HepG2 (cell line): ENCODE data around the gene ZSWIM7. TPM values are rescaled to one million over a fixed set of nuclear protein-coding genes. Genes with fewer than 3 reads are reported as not detected.

Experiments
- ATAC-seq: fragments of 200-7000 bp; cut with Tn5 transposase; 3 replicates; pipeline ENCODE4 v1.9.1; 2020; ENCODE audit warnings: mild to moderate bottlenecking, moderate library complexity
- BruUV-seq: library from RNA; stranded (reverse); fragments of 400-500 nt; replicated peaks from 2 replicates; lab custom pipeline; 2021; lab: Mats Ljungman, UMichigan
- CTCF ChIA-PET: fragments of 300-600 bp; formaldehyde crosslinking; extraction: SDS; loops from one replicate; lab custom pipeline; 2021; ENCODE audit warnings: low total read pairs, inconsistent platforms, low intra/inter-chr PET ratio; lab: Yijun Ruan, JAX
- POLR2A ChIA-PET: fragments of 350-600 bp; sonication (Branson Sonifier 250); formaldehyde crosslinking; loops from one replicate; lab custom pipeline; 2020; ENCODE audit warnings: antibody characterized with exemption, inconsistent platforms; lab: Yijun Ruan, JAX
- DNase-seq: peaks from one replicate; pipeline ENCODE4 v3.0.0-alpha.2; 2015; ENCODE audit warnings: low spot score
- FAIRE-seq: peaks from 3 replicates; lab custom pipeline; 2011; peaks lifted over from hg19 to GRCh38; lab: Jason Lieb, UNC
- H2AFZ ChIP-seq: one replicate; pipeline ENCODE4 v1.6.1; 2011; ENCODE audit warnings: low read length, inconsistent platforms
- H3K27ac ChIP-seq: fragments of 300-600 bp; 3 replicates; pipeline ENCODE4 v1.8.0; 2011; ENCODE audit warnings: mixed run types, mild to moderate bottlenecking, mixed read lengths, low read length, inconsistent platforms; ENCODE audit not compliant: insufficient read depth; ENCODE audit errors: extremely low read length
- H3K27me3 ChIP-seq, 2 experiments: fragments of 200-600 bp in 1 of 2; 2 replicates in 1 of 2; 3 replicates in 1 of 2; pipeline versions ENCODE4 v1.6.0 to v1.8.0; 2011; ENCODE audit warnings: low read length in 2 of 2, mild to moderate bottlenecking in 2 of 2, moderate library complexity in 2 of 2, inconsistent platforms in 1 of 2; ENCODE audit not compliant: insufficient read depth in 2 of 2, control insufficient read depth in 1 of 2
- H3K36me3 ChIP-seq, 2 experiments: fragments of 200-600 bp in 1 of 2; replicated peaks in 1 of 2; 2 replicates in 1 of 2; 3 replicates in 1 of 2; pipeline versions ENCODE4 v1.5.1 to v1.8.0; 2011; ENCODE audit warnings: low read length in 2 of 2, inconsistent platforms in 1 of 2; ENCODE audit not compliant: insufficient read depth in 2 of 2, control insufficient read depth in 1 of 2
- H3K4me1 ChIP-seq: 2 replicates; pipeline ENCODE4 v1.5.1; 2012; ENCODE audit warnings: low read length, inconsistent platforms; ENCODE audit not compliant: insufficient read depth
- H3K4me2 ChIP-seq: 2 replicates; pipeline ENCODE4 v1.6.0; 2011; ENCODE audit warnings: low read depth, low read length, inconsistent platforms
- H3K4me3 ChIP-seq, 3 experiments: fragments of 200-600 bp in 1 of 3; sonication (generic), shearing (Covaris generic) in 1 of 3; replicated peaks in 1 of 3; 2 replicates each; pipeline ENCODE4 v1.5.1; 2011 to 2016; ENCODE audit warnings: low read length in 3 of 3, inconsistent platforms in 2 of 3, low read depth in 2 of 3, mild to moderate bottlenecking in 2 of 3, control low read depth in 1 of 3, mixed read lengths in 1 of 3; ENCODE audit not compliant: insufficient read depth in 1 of 3
- H3K79me2 ChIP-seq: one replicate; pipeline ENCODE4 v1.6.1; 2011; ENCODE audit warnings: low read length, inconsistent platforms; ENCODE audit not compliant: insufficient read depth
- H3K9ac ChIP-seq: 2 replicates; pipeline ENCODE4 v1.6.0; 2011; ENCODE audit warnings: mild to moderate bottlenecking, low read depth, low read length, inconsistent platforms; ENCODE audit not compliant: insufficient read depth
- H3K9me3 ChIP-seq: 2 replicates; pipeline ENCODE4 v1.5.1; 2012; ENCODE audit warnings: mild to moderate bottlenecking, low read length
- H4K20me1 ChIP-seq: 2 replicates; pipeline ENCODE4 v1.6.0; 2011; ENCODE audit warnings: inconsistent platforms, mild to moderate bottlenecking, low read length, moderate library complexity; ENCODE audit not compliant: insufficient read depth
- KMT2B ChIP-seq: IDR thresholded peaks from 2 replicates; pipeline ENCODE4 v1.6.1; 2016; ENCODE audit warnings: missing genetic modification reagents, missing compliant biosample characterization
- SATB2 ChIP-seq: sonication (generic); formaldehyde crosslinking; IDR thresholded peaks from 2 replicates; pipeline ENCODE4 v1.5.0; 2020; ENCODE audit warnings: missing genetic modification reagents
- SRY ChIP-seq: sonication (generic); formaldehyde crosslinking; IDR thresholded peaks from 2 replicates; pipeline ENCODE4 v1.8.0; 2022; ENCODE audit warnings: mild to moderate bottlenecking, missing genetic modification reagents
- ZBTB38 ChIP-seq: sonication (generic); formaldehyde crosslinking; IDR thresholded peaks from 2 replicates; pipeline ENCODE4 v1.5.1; 2020; ENCODE audit warnings: mild to moderate bottlenecking, missing genetic modification reagents
- ZNF20 ChIP-seq: sonication (generic); formaldehyde crosslinking; IDR thresholded peaks from 2 replicates; pipeline ENCODE4 v1.4.0; 2020; ENCODE audit warnings: mild to moderate bottlenecking, moderate library complexity, missing genetic modification reagents
- ZNF235 ChIP-seq: sonication (generic); formaldehyde crosslinking; IDR thresholded peaks from 2 replicates; pipeline ENCODE4 v1.8.1; 2023; ENCODE audit warnings: mild to moderate bottlenecking, missing genetic modification reagents, borderline replicate concordance
- ZNF616 ChIP-seq: sonication (generic); formaldehyde crosslinking; IDR thresholded peaks from 2 replicates; pipeline ENCODE4 v1.5.0; 2020; ENCODE audit warnings: low read depth, mild to moderate bottlenecking, missing genetic modification reagents
- ZNF790 ChIP-seq: sonication (generic); formaldehyde crosslinking; IDR thresholded peaks from 2 replicates; pipeline ENCODE4 v1.8.0; 2022; ENCODE audit warnings: missing genetic modification reagents, mild to moderate bottlenecking, borderline replicate concordance
- WGBS: methylation state at CpG from one replicate; pipeline ENCODE4 v1.1.6; 2017; ENCODE audit warnings: low lambda C conversion rate; 5-methylcytosine and 5-hydroxymethylcytosine counted together
- in situ Hi-C: cut with HindIII; loops from 2 replicates; pipeline ENCODE4 v1.10.0; 2017; ENCODE audit warnings: low pct_unique_long_range_greater_than_20kb; ENCODE audit not compliant: extremely low pct_ligation_motif_present
- intact Hi-C: fragments of 100-400 bp; cut with micrococcal nuclease; formaldehyde crosslinking; loops from one replicate; pipeline ENCODE4 v1.10.0; 2022; ENCODE audit not compliant: unreplicated experiment
- polyA plus RNA-seq, 8 experiments: library from polyadenylated mRNA; depleted of rRNA in 3 of 8; stranded (reverse) in 7 of 8; unstranded in 1 of 8; fragments of >200 nt; fragmentation: Illumina TruSeq in 4 of 8; extraction: Trizol in 4 of 8; gene quantifications; 2 replicates each; pipeline versions ENCODE4 v1.2.1 to v1.2.3, GENCODE V29; 2011 to 2016; ENCODE audit warnings: low read depth in 4 of 8, missing spikeins in 1 of 8, mixed read lengths in 1 of 8; ENCODE audit not compliant: insufficient read depth in 1 of 8
- total RNA-seq, 5 experiments: library from RNA; depleted of rRNA; stranded (reverse); fragments of >200 nt; fragmentation: Illumina TruSeq; extraction: Trizol; gene quantifications; 2 replicates each; pipeline ENCODE4 v1.2.3, GENCODE V29; 2016; ENCODE audit warnings: low read depth in 1 of 5
- TF ChIP-seq, protein P1 (sequence below): sonication (generic); formaldehyde crosslinking; IDR thresholded peaks from 2 replicates; pipeline ENCODE4 v1.4.0; 2020; ENCODE audit warnings: missing genetic modification reagents
- TF ChIP-seq, protein P2 (sequence below), 2 experiments: fragments of 450-650 bp in 1 of 2; sonication (generic) in 1 of 2; formaldehyde crosslinking in 1 of 2; IDR thresholded peaks; 2 replicates each; pipeline versions ENCODE4 v1.6.1 to v1.8.0; 2016 to 2022; ENCODE audit warnings: antibody characterized with exemption in 1 of 2, mild to moderate bottlenecking in 1 of 2, missing genetic modification reagents in 1 of 2

Gene ZSWIM7
- total and polyA plus RNA-seq, 2 of the 13 experiments (the other 11 are each of a cell fraction or from before 2014, with no cell fraction given): 13.1 to 28.1 TPM

- peak overlapping the region; percentile 68 for H3K9ac ChIP-seq
- H3K4me2 ChIP-seq: peak overlapping the region; percentile 100
- H4K20me1 ChIP-seq: no peaks in the 10 kb centered on the region
- CTCF ChIA-PET: interaction anchor here (1.8 kb wide), 1 partner anchor 54 kb away, joined by 7 read pairs; the partner anchor contains the start of genes TTC19 and ZSWIM7
- peak overlapping the region; percentile 45 for H3K27ac ChIP-seq
- in situ Hi-C loops: loop anchor here (5.0 to 25.0 kb wide), 2 partner anchors 52 to 108 kb away; partner anchors contain the start of genes TTC19 and ZSWIM7
- peak overlapping the region; percentile 66 to 83 (median 79) for H3K4me3 ChIP-seq
- WGBS: no CpG with 5 or more reads among the region's 64 CpGs
- no peaks in the 10 kb centered on the region for H3K9me3 ChIP-seq
- ATAC-seq: peak; percentile 23
- no TSS peak for BruUV-seq
- intact Hi-C loops: loop anchor here (2.0 kb wide), 2 partner anchors 53 to 117 kb away; partner anchors contain the start of genes TTC19 and ZSWIM7
- peaks cover 46% of the 10 kb centered on the region for H3K4me1 ChIP-seq
- H2AFZ ChIP-seq: peak overlapping the region; percentile 12
- H3K27me3 ChIP-seq: no peaks in the 10 kb centered on the region; a peak in 3 of 5 replicates
- H3K79me2 ChIP-seq: peaks cover 28% of the 10 kb centered on the region
- POLR2A ChIA-PET: interaction anchor here (1.3 to 2.6 kb wide), 4 partner anchors 13 to 54 kb away, joined by 4 to 18 read pairs (median 10); partner anchors contain the start of genes TTC19 and ZSWIM7
- FAIRE-seq: no peak
- no peak for DNase-seq
- peaks cover 3 to 10% of the 10 kb centered on the region in 2 experiments; a peak in 2 of 5 replicates for H3K36me3 ChIP-seq
- TF ChIP-seq SRY (CRISPR knock-in tag): peak; percentile 18
- TF ChIP-seq, protein P1, sequence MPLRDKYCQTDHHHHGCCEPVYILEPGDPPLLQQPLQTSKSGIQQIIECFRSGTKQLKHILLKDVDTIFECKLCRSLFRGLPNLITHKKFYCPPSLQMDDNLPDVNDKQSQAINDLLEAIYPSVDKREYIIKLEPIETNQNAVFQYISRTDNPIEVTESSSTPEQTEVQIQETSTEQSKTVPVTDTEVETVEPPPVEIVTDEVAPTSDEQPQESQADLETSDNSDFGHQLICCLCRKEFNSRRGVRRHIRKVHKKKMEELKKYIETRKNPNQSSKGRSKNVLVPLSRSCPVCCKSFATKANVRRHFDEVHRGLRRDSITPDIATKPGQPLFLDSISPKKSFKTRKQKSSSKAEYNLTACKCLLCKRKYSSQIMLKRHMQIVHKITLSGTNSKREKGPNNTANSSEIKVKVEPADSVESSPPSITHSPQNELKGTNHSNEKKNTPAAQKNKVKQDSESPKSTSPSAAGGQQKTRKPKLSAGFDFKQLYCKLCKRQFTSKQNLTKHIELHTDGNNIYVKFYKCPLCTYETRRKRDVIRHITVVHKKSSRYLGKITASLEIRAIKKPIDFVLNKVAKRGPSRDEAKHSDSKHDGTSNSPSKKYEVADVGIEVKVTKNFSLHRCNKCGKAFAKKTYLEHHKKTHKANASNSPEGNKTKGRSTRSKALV (CRISPR knock-in tag): peak; percentile 63; the same call in 1 of the 2 replicates
- TF ChIP-seq ZNF235 (CRISPR knock-in tag): 0 out of 2 replicates have a peak, but pooled peaks have one; percentile 39
- TF ChIP-seq, protein P2, sequence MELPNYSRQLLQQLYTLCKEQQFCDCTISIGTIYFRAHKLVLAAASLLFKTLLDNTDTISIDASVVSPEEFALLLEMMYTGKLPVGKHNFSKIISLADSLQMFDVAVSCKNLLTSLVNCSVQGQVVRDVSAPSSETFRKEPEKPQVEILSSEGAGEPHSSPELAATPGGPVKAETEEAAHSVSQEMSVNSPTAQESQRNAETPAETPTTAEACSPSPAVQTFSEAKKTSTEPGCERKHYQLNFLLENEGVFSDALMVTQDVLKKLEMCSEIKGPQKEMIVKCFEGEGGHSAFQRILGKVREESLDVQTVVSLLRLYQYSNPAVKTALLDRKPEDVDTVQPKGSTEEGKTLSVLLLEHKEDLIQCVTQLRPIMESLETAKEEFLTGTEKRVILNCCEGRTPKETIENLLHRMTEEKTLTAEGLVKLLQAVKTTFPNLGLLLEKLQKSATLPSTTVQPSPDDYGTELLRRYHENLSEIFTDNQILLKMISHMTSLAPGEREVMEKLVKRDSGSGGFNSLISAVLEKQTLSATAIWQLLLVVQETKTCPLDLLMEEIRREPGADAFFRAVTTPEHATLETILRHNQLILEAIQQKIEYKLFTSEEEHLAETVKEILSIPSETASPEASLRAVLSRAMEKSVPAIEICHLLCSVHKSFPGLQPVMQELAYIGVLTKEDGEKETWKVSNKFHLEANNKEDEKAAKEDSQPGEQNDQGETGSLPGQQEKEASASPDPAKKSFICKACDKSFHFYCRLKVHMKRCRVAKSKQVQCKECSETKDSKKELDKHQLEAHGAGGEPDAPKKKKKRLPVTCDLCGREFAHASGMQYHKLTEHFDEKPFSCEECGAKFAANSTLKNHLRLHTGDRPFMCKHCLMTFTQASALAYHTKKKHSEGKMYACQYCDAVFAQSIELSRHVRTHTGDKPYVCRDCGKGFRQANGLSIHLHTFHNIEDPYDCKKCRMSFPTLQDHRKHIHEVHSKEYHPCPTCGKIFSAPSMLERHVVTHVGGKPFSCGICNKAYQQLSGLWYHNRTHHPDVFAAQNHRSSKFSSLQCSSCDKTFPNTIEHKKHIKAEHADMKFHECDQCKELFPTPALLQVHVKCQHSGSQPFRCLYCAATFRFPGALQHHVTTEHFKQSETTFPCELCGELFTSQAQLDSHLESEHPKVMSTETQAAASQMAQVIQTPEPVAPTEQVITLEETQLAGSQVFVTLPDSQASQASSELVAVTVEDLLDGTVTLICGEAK (IDR thresholded peaks at IDR 0.05): no peak
- TF ChIP-seq, protein P2 (CRISPR knock-in tag; IDR thresholded peaks at IDR 0.05): 0 out of 2 replicates have a peak, but pooled peaks have one; percentile 5
- peak; percentile 28; the same call in 1 of the 2 replicates for TF ChIP-seq KMT2B (CRISPR knock-in tag)
- 0 out of 2 replicates have a peak, but pooled peaks have one; percentile 1 for TF ChIP-seq ZNF616 (CRISPR knock-in tag)
- TF ChIP-seq ZNF20 (CRISPR knock-in tag): peak; percentile 26; the same call in 1 of the 2 replicates
- TF ChIP-seq ZNF790: peak; percentile 68; the same call in 1 of the 2 replicates
- TF ChIP-seq SATB2: no peak
- TF ChIP-seq ZBTB38 (CRISPR knock-in tag): no peak
Measured at GRCh38 chr17:15945527-15946191, 53.8 kb downstream of the ZSWIM7 start.
